ENCODE measurements around the gene ASTN2.

DNA sequence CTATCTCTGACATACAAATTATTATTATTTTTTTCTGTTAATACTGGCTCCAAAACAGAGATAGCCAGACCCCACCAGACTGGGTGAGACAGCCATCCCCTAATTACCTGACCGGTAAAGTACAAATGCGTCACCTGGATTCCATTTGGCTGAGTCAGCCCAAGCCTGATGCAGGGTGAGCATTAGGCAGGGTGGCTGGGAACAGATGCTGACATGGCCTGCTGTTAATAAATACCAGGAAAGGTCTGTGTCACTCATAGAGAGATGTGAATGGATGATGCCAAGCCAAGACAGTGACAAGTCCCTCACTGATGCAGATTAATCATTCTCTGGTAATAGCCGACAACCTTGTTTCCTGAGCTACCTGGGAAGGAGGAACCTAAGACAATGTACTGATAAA lies 544.3 kb downstream of the ASTN2 start:
- no peak for TF ChIP-seq EZH2phosphoT487 (IDR thresholded peaks at IDR 0.05; ENCODE audit: unreplicated experiment)
- no peak for TF ChIP-seq POLR2AphosphoS5 (IDR thresholded peaks at IDR 0.05; ENCODE audit: low read depth)
- TF ChIP-seq, protein P1, sequence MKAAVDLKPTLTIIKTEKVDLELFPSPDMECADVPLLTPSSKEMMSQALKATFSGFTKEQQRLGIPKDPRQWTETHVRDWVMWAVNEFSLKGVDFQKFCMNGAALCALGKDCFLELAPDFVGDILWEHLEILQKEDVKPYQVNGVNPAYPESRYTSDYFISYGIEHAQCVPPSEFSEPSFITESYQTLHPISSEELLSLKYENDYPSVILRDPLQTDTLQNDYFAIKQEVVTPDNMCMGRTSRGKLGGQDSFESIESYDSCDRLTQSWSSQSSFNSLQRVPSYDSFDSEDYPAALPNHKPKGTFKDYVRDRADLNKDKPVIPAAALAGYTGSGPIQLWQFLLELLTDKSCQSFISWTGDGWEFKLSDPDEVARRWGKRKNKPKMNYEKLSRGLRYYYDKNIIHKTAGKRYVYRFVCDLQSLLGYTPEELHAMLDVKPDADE (IDR thresholded peaks at IDR 0.05) = no peak
- TF ChIP-seq, protein P2, sequence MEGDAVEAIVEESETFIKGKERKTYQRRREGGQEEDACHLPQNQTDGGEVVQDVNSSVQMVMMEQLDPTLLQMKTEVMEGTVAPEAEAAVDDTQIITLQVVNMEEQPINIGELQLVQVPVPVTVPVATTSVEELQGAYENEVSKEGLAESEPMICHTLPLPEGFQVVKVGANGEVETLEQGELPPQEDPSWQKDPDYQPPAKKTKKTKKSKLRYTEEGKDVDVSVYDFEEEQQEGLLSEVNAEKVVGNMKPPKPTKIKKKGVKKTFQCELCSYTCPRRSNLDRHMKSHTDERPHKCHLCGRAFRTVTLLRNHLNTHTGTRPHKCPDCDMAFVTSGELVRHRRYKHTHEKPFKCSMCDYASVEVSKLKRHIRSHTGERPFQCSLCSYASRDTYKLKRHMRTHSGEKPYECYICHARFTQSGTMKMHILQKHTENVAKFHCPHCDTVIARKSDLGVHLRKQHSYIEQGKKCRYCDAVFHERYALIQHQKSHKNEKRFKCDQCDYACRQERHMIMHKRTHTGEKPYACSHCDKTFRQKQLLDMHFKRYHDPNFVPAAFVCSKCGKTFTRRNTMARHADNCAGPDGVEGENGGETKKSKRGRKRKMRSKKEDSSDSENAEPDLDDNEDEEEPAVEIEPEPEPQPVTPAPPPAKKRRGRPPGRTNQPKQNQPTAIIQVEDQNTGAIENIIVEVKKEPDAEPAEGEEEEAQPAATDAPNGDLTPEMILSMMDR (conservative IDR thresholded peaks at IDR 0.05; ENCODE audit: low read depth in 2 of 2) = no peak
- TF ChIP-seq EZH2 (IDR thresholded peaks at IDR 0.05; ENCODE audit: low read depth, unreplicated experiment) = no peak
- no peak for TF ChIP-seq JUNB (IDR thresholded peaks at IDR 0.05; ENCODE audit: unreplicated experiment)
- no peak for TF ChIP-seq CREB1 (CRISPR knock-in tag; IDR thresholded peaks at IDR 0.05; ENCODE audit: low read depth)

Data from GM23338 (cell line).